Measurements from ENCODE around the gene TCTN1. TPM values are rescaled to one million over a fixed set of nuclear protein-coding genes. Genes with fewer than 3 reads are reported as not detected.

Gene TCTN1
- total RNA-seq, 6 experiments from 2014 or later = 24.2 to 30.3 (median 25.6) TPM

DNA sequence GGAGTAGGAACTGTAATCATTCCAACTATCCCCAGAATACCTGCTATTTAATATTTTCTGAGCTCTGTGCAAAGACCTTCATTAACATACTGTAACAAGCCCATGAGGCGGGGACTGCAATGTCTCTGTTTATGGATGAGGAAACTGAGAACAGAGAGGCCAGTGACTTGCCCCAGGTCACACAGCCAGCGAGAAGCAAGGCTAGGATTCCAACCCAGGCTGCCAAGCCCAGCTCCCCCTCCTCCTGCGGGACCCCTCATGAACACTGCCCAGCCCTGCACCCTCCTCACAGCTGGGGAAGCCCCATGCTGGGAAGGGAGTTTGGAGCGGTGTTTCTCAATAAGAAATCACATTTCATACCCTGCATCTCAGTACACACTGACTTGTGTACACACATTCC lies 64.1 kb downstream of the TCTN1 start:
- Mint-ChIP-seq H3K27me3 (ENCODE audit: insufficient read depth) (peaks cover 31% of the 10 kb centered on the region), H3K4me1 (ENCODE audit: low read depth) (no peaks in the 10 kb centered on the region), H3K9me3 (no peaks in the 10 kb centered on the region; the same call in 1 of the 2 replicates), H3K4me3 (no peak overlapping the region), H3K27ac (no peak overlapping the region), H3K36me3 (ENCODE audit: low read depth) (no peaks in the 10 kb centered on the region)
- no peak for DNase-seq
- TF ChIP-seq, protein P1, sequence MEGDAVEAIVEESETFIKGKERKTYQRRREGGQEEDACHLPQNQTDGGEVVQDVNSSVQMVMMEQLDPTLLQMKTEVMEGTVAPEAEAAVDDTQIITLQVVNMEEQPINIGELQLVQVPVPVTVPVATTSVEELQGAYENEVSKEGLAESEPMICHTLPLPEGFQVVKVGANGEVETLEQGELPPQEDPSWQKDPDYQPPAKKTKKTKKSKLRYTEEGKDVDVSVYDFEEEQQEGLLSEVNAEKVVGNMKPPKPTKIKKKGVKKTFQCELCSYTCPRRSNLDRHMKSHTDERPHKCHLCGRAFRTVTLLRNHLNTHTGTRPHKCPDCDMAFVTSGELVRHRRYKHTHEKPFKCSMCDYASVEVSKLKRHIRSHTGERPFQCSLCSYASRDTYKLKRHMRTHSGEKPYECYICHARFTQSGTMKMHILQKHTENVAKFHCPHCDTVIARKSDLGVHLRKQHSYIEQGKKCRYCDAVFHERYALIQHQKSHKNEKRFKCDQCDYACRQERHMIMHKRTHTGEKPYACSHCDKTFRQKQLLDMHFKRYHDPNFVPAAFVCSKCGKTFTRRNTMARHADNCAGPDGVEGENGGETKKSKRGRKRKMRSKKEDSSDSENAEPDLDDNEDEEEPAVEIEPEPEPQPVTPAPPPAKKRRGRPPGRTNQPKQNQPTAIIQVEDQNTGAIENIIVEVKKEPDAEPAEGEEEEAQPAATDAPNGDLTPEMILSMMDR (IDR thresholded peaks at IDR 0.05) = no peak

DNA sequence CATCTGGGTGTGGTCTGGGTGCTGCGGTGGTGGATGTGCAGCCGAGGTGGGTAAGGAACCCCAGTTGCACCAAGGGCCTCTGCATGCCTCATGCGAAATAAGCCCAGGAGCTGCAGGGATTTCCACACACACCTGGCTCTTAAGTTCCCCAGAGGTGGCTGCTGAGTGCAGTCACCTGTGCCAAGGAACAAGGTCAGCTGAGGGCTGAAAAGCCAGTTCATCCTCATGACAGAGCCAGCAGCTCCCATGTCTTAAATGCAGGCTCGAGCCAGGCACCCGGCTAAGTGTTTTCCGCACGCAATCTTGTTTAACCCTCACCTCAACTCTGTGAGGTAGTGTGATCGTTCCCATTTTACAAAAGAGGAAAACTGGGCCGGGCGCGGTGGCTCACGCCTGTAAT lies 65.3 kb downstream of the TCTN1 start:
- Mint-ChIP-seq H3K27ac (no peak overlapping the region), H3K4me1 (ENCODE audit: low read depth) (no peaks in the 10 kb centered on the region), H3K4me3 (no peak overlapping the region), H3K36me3 (ENCODE audit: low read depth) (no peaks in the 10 kb centered on the region), H3K9me3 (no peaks in the 10 kb centered on the region; the same call in 1 of the 2 replicates), H3K27me3 (ENCODE audit: insufficient read depth) (peaks cover 31% of the 10 kb centered on the region)
- TF ChIP-seq, protein P1 (IDR thresholded peaks at IDR 0.05) = no peak
- DNase-seq = no peak

DNA sequence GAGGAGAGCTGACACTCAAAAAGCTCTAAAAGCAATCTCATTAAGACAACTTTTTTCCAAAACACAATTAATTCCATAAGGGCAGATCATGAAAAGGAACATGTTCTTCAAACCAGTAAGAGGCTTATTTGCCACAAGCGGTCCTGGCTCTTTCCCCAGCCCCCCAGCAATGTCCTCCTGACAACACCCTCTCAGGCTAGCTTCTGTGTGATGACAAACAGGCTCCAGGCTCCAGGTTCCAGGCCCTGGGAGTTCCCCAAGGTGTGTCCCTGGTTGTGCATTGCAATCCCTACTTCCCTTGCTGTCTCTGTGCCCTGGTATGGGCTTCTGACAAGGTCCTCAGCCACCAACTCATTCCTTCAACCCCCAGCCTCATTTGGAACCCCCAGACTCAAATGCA lies 66.1 kb downstream of the TCTN1 start:
- H3K27me3 Mint-ChIP-seq (ENCODE audit: insufficient read depth) = peaks cover 30% of the 10 kb centered on the region
- H3K36me3 Mint-ChIP-seq (ENCODE audit: low read depth) = no peaks in the 10 kb centered on the region
- no peak for DNase-seq
- TF ChIP-seq, protein P1 (IDR thresholded peaks at IDR 0.05) = no peak
- H3K4me3 Mint-ChIP-seq = no peak overlapping the region
- H3K27ac Mint-ChIP-seq = no peak overlapping the region
- H3K4me1 Mint-ChIP-seq (ENCODE audit: low read depth) = no peaks in the 10 kb centered on the region
- peaks cover 3% of the 10 kb centered on the region; the same call in 1 of the 2 replicates for H3K9me3 Mint-ChIP-seq

DNA sequence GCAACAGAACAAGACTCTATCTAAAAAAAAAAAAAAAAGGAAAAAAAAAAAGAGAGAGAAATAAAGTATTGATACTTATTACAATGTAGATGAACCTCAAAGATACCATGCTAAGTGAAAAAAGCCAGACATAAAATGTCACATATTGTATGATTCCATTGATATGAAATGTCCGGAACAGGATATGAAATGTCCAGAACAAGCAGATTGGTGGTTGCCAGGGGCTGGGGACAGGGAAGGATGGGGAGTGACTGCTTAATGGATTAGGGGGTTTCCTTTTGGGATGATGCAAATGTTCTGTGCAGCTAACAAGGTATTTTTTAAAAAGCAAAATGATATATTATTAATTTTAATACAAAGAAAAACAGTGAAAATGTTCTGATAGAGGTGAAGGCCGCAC lies 70.0 kb downstream of the TCTN1 start:
- H3K27me3 Mint-ChIP-seq (ENCODE audit: insufficient read depth) = peaks cover 43% of the 10 kb centered on the region
- H3K4me3 Mint-ChIP-seq = no peak overlapping the region
- no peaks in the 10 kb centered on the region for H3K36me3 Mint-ChIP-seq (ENCODE audit: low read depth)
- TF ChIP-seq, protein P1 (IDR thresholded peaks at IDR 0.05) = no peak
- peaks cover 4% of the 10 kb centered on the region; the same call in 1 of the 2 replicates for H3K9me3 Mint-ChIP-seq
- H3K27ac Mint-ChIP-seq = no peak overlapping the region
- H3K4me1 Mint-ChIP-seq (ENCODE audit: low read depth) = no peaks in the 10 kb centered on the region
- no peak for DNase-seq

DNA sequence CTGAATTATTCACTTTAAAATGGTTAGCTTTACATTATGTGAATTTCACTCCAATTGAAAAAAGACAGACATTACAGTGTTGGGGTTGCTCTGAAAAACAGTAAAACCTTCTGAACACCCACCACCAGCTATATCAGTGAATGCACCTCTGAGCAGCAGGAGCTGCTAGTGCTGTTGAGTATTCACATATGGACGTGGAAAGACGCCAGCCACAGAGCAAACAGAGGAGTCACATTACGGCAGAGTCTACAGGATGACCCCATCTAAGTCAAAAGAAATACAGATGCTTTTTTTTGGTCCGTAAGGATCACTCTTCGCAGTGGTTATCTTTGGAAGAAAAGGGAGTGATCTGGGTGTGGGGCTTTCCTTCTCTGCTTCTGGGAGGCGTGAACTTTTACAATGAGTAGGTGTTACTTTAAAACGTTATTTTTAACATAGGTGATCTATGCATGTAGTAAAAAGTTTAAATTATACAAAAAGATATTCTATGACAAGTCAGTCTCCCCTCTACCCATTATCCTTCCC lies 70.4 kb downstream of the TCTN1 start:
- H3K36me3 Mint-ChIP-seq (ENCODE audit: low read depth) = no peaks in the 10 kb centered on the region
- peaks cover 44% of the 10 kb centered on the region for H3K27me3 Mint-ChIP-seq (ENCODE audit: insufficient read depth)
- H3K4me1 Mint-ChIP-seq (ENCODE audit: low read depth) = 0 out of 2 replicates have a peak, but pooled peaks cover under 1% of the 10 kb centered on the region
- H3K9me3 Mint-ChIP-seq = peaks cover 4% of the 10 kb centered on the region; the same call in 1 of the 2 replicates
- H3K4me3 Mint-ChIP-seq = no peak overlapping the region
- H3K27ac Mint-ChIP-seq = no peak overlapping the region
- no peak for DNase-seq
- TF ChIP-seq, protein P1 (IDR thresholded peaks at IDR 0.05) = no peak
